OCI-LY7 (cell line): ENCODE data around the gene OSBP.

ENCODE experiments used
- EZH2phosphoT487 ChIP-seq: fragments of 200-600 bp; sonication (generic); IDR thresholded peaks from 2 replicates; pipeline ENCODE4 v1.6.1; 2018; ENCODE audit warnings: low read depth, borderline replicate concordance, mild to moderate bottlenecking, mixed run types, antibody characterized with exemption, low read length, moderate library complexity, mixed read lengths
- TF ChIP-seq, protein P1 (sequence below): fragments of 200-600 bp; sonication (generic); conservative IDR thresholded peaks from 2 replicates; pipeline ENCODE4 v1.5.1; 2014; ENCODE audit warnings: mild to moderate bottlenecking, antibody characterized with exemption, low read length, moderate library complexity, mixed read lengths

DNA sequence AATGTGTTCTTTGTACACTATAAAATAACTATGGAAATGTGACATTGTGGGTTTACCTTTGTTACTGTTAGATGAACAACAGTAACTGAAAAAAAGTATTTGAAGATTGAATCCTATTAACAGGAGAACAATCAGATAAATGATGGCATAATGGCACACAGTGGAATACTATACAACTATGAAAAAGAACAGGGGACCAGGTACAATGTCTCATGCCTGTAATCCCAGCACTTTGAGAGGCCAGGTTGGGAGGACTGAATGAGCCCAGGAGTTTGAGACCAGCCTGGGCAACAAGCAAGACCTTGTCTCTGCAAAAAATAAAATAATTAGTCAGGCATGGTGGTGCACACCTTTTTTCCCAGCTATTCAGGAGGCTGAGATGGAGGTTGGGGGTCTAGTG lies 14.4 kb upstream of the OSBP start:
- TF ChIP-seq, protein P1, sequence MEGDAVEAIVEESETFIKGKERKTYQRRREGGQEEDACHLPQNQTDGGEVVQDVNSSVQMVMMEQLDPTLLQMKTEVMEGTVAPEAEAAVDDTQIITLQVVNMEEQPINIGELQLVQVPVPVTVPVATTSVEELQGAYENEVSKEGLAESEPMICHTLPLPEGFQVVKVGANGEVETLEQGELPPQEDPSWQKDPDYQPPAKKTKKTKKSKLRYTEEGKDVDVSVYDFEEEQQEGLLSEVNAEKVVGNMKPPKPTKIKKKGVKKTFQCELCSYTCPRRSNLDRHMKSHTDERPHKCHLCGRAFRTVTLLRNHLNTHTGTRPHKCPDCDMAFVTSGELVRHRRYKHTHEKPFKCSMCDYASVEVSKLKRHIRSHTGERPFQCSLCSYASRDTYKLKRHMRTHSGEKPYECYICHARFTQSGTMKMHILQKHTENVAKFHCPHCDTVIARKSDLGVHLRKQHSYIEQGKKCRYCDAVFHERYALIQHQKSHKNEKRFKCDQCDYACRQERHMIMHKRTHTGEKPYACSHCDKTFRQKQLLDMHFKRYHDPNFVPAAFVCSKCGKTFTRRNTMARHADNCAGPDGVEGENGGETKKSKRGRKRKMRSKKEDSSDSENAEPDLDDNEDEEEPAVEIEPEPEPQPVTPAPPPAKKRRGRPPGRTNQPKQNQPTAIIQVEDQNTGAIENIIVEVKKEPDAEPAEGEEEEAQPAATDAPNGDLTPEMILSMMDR = no peak
- TF ChIP-seq EZH2phosphoT487 = no peak
